GM19372 (cell line): Measurements from ENCODE around the gene KRTAP2-1.
"Not testable (repeated sequence)": the region's sequence is repeated elsewhere in the genome, so short reads cannot be mapped to it uniquely, and the experiment has no call there.

Experiments
- ATAC-seq: cut with Tn5 transposase; IDR thresholded peaks from one replicate; pipeline ENCODE4 v1.9.1; 2021; ENCODE audit warnings: mild to moderate bottlenecking, low read depth, moderate library complexity; ENCODE audit not compliant: unreplicated experiment

KRTAP2-1 gene

GRCh38 chr17:41013606-41014005 is 33.5 kb downstream of the KRTAP2-1 start:
- no peak for ATAC-seq

- ATAC-seq, result no peak
Measured at GRCh38 chr17:41013181-41013580, 33.9 kb downstream of the KRTAP2-1 start.

- ATAC-seq, result no peak
Measured at GRCh38 chr17:41012326-41013120, 34.6 kb downstream of the KRTAP2-1 start.

- no peak for ATAC-seq
Measured at GRCh38 chr17:41010441-41010840, 36.7 kb downstream of the KRTAP2-1 start.

- no peak for ATAC-seq
Measured at GRCh38 chr17:41009936-41010335, 37.2 kb downstream of the KRTAP2-1 start.

GRCh38 chr17:41009301-41009760 is 37.8 kb downstream of the KRTAP2-1 start:
- no peak for ATAC-seq

GRCh38 chr17:41008811-41009210 is 38.3 kb downstream of the KRTAP2-1 start, which contains the start of gene KRTAP3-1:
Gene KRTAP3-1, minus strand, starts transcription at chr17:41009128. Its CDS starts 54 bp downstream, at chr17:41009074.
- ATAC-seq, result no peak

GRCh38 chr17:41004397-41004796 is 42.7 kb downstream of the KRTAP2-1 start:
- no peak for ATAC-seq

- ATAC-seq, result no peak
Measured at GRCh38 chr17:41003926-41004325, 43.2 kb downstream of the KRTAP2-1 start.

- no peak for ATAC-seq
Measured at GRCh38 chr17:41002814-41003213, 44.3 kb downstream of the KRTAP2-1 start.

GRCh38 chr17:41001795-41002194 is 45.3 kb downstream of the KRTAP2-1 start:
- ATAC-seq, result no peak

GRCh38 chr17:40999563-40999962 is 47.6 kb downstream of the KRTAP2-1 start, which contains the start of gene KRTAP3-2:
Gene KRTAP3-2, minus strand, starts transcription at chr17:40999906. Its CDS starts 53 bp downstream, at chr17:40999853.
- ATAC-seq, result not testable (repeated sequence)

GRCh38 chr17:40997361-40997760 is 49.8 kb downstream of the KRTAP2-1 start:
- ATAC-seq, result no peak

GRCh38 chr17:40996829-40997228 is 50.3 kb downstream of the KRTAP2-1 start:
- no peak for ATAC-seq
